NOMO-1 treated with dmso at 0.1 percent for 144 hours (cell line): ENCODE results near the gene RAB44.
"Not testable (repeated sequence)": the region's sequence is repeated elsewhere in the genome, so short reads cannot be mapped to it uniquely, and the experiment has no call there.

Experiments used
- DNase-seq: peaks from one replicate; lab custom pipeline; 2025; ENCODE audit not compliant: unreplicated experiment; lab: John Stamatoyannopoulos, UW

The RAB44 gene

GRCh38 chr6:36686668-36687513, 10.7 kb upstream of the RAB44 start:
- no peak for DNase-seq

DNA sequence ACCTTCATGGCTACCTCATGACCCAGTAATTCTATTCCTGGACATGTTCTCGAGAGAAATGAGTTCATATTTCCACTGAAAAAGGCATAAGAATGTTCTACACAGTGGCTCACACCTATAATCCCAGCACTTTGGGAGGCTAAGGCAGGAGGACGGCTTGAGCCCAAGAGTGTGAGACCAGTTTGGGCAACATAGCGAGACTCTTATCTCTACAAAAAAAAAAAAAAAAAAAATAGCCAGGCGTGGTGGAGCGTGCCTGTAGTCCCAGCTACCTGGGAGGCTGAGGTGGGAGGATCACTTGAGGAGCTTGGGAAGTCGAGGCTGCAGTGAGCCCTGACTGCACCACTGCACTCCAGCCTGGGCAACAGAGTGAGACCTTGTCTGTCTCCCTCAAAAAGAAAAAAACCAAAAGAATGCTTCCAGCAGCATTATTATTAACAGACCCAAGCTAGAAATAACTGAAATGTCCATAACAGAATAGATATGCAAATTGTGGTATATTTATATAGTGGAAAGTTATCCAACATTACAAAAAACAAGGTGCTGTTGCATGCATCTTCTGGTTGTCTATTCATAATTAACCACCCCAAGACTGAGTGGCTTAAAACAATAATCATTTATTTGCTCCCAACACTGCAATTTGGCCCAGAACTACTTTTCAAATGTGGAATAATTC, 9.4 kb upstream of the RAB44 start:
- DNase-seq = no peak

DNA sequence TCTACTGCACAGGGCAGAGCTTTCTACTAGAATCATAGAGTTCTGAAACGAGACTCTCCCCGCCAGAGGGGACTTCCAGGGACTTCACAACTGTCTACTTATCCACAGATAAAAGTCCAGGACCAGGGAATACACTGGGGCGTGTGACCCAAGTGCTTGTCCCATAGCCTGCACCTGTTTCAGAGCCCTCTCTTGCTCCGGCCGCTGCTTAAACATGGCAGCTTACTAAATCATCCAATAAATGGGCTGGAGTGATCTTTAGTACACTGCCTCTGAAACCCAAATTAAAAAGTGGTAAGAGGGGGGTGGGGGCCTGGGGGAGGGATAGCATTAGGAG, 8.9 kb upstream of the RAB44 start:
- no peak for DNase-seq

DNA sequence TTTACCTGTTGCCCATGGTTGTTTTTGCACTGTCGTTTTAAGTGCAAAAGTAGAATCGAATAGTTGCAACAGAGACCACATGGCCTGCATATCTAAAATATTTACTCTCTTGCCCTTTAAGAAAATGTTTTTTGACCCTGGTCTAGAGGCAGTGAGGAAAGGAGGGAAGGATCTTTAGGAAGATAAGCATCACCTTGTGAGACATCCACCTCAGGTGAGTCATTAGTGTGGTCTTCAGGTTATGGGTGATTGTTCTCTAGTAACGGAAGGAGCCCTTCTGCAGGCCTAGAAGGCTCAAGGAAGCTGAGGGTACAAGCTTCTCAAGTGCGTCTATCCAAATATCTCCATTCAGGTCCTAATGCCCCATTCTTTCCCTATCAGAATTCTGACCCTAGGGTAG, 6.6 kb upstream of the RAB44 start:
- DNase-seq = no peak

DNA sequence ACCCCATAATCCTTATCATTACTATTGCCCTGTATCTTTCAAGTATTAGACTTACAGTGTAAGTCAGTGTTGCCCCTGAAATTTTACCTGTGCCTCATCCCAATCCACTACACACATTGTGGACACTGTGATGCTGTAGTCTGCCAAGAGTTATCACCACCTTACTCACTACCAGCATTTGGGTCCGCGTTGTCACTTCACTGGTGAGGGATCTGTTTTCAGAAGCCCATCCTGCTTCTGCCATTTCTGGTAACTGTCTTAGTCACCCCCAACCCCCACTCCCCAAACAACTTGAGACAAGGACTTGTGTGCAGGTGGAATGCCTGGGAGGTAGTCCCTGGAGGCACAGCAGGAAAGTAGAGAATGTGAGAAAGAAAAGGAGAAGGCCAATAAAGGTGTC, 6.0 kb upstream of the RAB44 start:
- no peak for DNase-seq

- peak; percentile 83 for DNase-seq
Measured at GRCh38 chr6:36692220-36692619, 5.4 kb upstream of the RAB44 start.

GRCh38 chr6:36692861-36693702, 4.5 kb upstream of the RAB44 start:
- DNase-seq = no peak

- no peak for DNase-seq
Measured at GRCh38 chr6:36694616-36695015, 3.0 kb upstream of the RAB44 start.

DNA sequence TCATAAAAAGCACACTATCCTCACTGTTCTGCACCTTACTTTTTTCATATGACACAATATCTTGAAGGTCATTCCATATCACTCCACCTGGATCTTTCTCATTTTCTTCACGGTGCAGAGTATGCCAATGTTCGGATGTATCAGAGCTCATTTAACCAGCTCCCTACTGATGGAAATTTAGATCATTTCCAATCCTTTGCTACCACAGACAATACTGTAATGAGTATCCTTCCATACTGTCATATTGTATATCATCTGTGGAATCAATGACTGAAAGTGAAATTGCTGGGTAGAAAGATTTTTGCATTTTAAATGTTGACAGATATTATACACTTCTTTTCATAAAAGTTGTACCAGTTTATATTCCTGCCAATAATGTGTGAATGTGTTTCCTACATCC, 2.2 kb upstream of the RAB44 start:
- DNase-seq = no peak

GRCh38 chr6:36698196-36698595, 570 bp downstream of the RAB44 start:
- DNase-seq = no peak

DNA sequence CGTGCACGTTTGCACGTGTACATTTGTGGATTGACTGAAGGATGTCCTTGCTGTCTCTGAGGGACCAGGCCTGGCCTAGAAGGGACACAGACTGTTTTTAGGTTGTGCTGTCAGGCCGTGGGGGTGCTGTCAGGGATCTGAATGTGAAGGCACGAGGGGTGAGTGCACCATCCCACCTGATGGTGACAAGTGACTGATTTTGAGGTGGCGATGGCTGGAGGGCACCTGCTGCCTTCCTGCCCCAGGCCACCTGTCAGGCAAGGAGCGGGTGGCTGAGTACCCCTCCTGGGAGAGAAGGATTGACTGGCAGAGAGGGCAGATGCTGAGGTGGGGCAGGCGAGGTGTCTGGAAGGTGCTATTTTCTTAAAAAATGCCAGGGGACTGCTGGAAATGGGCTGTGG, 1.2 kb downstream of the RAB44 start:
- DNase-seq = no peak

DNA sequence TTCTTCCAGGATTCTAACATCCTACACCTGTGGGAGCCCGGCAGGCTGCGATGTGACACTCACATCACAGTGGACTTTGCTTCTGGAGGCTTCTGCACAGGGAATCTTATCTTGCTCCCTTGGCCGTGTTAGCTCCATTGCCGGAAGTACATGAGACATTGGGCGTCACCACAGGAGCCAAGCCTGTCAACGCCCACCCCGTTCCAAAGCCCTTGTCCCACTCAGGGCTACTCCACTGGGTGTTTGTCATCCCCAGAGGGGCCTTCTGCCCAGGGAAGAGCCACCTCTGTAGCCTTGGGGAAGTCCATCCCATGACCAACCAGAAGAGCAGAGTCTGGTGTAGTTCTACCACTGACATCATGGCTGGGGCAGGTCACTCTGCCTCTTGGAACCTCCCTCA, 1.7 kb downstream of the RAB44 start:
- DNase-seq = no peak

DNA sequence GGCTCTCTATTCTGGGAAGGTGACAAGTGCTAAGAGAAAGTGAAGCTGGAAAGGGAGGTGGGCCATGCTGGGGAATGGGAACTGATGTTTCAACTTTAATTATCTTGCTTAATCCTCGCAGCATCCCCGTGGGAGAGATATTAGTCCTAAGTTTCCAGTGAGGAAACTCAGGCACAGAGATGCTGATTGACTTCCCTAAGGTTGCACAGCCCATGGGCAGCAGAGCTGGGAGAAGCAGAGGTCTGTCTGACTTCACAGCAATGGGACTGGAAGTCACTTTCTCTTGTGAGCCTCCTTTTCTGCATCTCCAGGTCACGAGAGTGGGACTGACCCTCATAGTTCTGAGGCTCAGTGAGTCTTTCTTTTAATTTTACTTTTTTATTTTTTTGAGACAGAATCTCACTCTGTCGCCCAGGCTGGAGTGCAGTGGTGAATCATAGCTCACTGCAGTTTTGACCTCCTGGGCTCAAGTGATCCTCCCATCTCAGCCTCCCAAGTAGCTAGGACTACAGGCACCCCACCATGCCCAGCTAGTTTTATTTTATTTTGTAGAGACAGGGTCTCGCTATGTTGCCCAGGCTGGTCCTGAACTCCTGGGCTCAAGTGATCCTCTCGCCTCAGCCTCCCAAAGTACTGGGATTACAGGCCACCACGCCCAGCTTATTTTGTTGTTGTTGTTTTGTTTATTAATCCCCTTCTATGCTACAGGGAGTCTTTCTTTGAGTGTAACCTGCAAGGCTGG, 2.6 kb downstream of the RAB44 start:
- no peak for DNase-seq

GRCh38 chr6:36700831-36701230, 3.2 kb downstream of the RAB44 start:
- peak; percentile 7 for DNase-seq

DNA sequence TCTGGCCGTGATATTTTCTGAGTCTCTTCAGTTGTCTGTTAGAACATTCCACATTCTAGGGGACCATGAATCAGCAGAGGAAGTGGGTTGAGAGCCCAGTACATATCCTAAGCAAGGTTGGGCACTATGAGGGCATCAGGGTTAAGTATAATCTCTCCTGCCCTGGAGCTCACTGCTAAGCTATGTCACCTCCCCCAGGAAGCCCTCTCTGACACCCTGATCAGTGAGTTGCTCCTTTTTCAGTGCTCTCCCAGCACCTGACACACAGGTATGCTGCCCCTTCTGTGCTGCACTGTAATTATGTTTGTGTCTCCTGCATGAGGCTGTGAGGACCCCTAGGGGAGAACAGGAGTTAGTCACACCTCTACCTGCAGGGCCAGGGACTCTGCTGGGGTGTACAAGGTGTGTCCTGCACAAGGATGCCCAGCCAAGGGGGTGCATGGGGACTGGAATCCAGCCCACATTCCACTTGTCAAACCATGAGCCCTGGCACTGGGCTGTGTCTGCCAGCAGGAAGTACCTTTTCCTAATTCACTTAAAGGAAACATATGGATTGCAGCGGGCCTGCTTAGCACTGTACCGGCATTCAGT, 3.9 kb downstream of the RAB44 start:
- DNase-seq = no peak

DNA sequence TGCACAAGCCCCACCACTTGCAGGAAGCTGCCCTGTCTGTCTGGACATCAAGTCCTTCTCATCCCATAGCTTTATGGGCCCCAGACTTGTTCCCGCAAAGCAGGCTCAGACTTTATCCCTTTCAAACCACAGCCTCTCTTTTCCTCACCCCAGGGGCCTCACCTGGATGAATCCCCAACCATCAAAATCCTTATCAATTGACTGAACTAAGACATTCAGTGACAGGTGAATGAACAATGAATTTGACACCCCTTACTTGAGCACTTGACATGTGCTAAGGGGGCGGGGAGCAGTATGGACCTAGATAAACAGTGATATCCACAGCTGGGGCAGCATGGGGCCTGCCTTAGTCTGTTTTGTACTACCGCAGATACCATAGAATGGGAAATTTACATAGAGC, 5.0 kb downstream of the RAB44 start:
- no peak for DNase-seq

DNA sequence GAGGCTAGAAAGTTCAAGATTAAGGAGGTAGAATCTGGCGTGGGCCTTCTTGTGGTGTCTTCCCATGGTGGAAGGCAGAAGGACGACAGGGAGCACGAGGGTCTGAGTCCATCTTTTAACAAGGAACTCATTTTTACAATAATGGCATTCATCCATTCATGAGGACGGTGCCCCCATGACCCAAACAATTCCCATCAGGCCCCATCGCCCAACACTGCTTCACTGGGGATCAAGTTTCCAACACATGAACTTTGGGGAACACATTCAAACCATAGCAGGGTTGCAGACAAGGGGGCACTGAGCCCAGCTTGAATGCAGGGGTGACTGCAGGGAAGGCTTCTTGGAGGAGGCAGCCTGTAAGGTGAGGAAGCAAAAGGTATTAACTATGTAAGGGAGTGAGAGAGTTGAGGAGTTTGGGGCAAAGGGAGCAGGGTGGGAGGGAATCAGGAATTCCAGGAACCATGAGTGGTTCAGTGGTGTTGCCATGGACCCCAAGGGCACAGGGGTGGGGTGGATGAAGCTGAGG, 5.5 kb downstream of the RAB44 start:
- no peak for DNase-seq

- no peak for DNase-seq
Measured at GRCh38 chr6:36703982-36704381, 6.4 kb downstream of the RAB44 start.

DNA sequence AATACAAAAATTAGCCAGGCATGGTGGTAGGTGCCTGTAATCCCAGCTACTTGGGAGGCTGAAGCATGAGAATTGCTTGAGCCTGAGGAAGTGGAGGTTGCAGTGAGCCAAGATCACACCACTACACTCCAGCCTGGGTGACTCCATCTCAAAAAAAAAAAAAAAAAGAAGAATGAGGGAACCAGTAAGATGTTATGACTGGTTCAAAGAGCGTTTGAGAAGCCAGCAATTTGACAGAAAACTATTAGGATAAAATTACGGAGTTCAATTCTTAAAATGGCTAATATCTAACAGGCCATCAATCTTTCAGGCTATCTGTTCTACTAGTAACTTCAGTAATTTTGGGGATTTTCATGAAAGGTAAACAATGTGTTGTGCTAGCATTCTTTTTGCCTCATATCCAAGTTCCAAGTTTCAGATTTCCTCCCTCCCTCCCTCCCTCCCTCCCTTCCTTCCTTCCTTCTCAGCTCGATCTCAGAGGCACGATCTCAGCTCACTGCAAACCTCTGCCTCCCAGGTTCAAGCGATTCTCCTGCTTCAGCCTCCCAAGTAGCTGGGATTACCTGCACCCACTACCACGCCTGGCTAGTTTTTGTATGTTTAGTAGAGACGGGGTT, 7.4 kb downstream of the RAB44 start:
- DNase-seq = not testable (repeated sequence)

GRCh38 chr6:36706339-36706738, 8.7 kb downstream of the RAB44 start:
- DNase-seq = no peak
